Common myeloid progenitor, CD34-positive (primary cell): ENCODE results near the gene KCNIP1.

ENCODE experiments used
- CTCF ChIA-PET: fragments of 350-600 bp; sonication (Branson Sonifier 250); formaldehyde crosslinking; loops from one replicate; lab custom pipeline; 2021; ENCODE audit warnings: antibody characterized with exemption; lab: Charles Lee
- POLR2A ChIA-PET: fragments of 350-600 bp; sonication (Branson Sonifier 250); formaldehyde crosslinking; loops from one replicate; lab custom pipeline; 2021; ENCODE audit warnings: antibody characterized with exemption; lab: Charles Lee
- DNase-seq, 3 donors: peaks; one replicate each; pipeline versions ENCODE4 v3.0.0 to v3.0.0-alpha.2; 2013
- H3K27ac ChIP-seq, 2 experiments: 1 replicate in 1 of 2; 2 replicates in 1 of 2; pipeline ENCODE4 v1.7.0; 2013; ENCODE audit warnings: inconsistent platforms in 2 of 2, low read length in 2 of 2, mild to moderate bottlenecking in 2 of 2, low read depth in 1 of 2, moderate library complexity in 1 of 2; ENCODE audit not compliant: severe bottlenecking in 2 of 2, insufficient read depth in 1 of 2, poor library complexity in 1 of 2
- H3K27me3 ChIP-seq, 5 experiments: replicated peaks in 2 of 5; 1 replicate in 3 of 5; 2 replicates in 2 of 5; pipeline versions ENCODE4 v1.6.1 to v1.7.0; 2013; ENCODE audit warnings: low read length in 4 of 5, mild to moderate bottlenecking in 2 of 5, moderate library complexity in 2 of 5, inconsistent platforms in 1 of 5; ENCODE audit not compliant: insufficient read depth in 5 of 5, control insufficient read depth in 4 of 5
- H3K36me3 ChIP-seq, 4 experiments: 1 replicate in 2 of 4; 2 replicates in 2 of 4; pipeline versions ENCODE4 v1.6.1 to v1.7.0; 2013; ENCODE audit warnings: low read length in 3 of 4, control low read depth in 1 of 4, mild to moderate bottlenecking in 1 of 4; ENCODE audit not compliant: control insufficient read depth in 4 of 4, insufficient read depth in 4 of 4
- H3K4me1 ChIP-seq, 4 experiments: 1 replicate in 3 of 4; 2 replicates in 1 of 4; pipeline versions ENCODE4 v1.6.1 to v1.7.1; 2013; ENCODE audit warnings: low read length in 3 of 4, mild to moderate bottlenecking in 3 of 4, control low read depth in 1 of 4, inconsistent platforms in 1 of 4, moderate library complexity in 1 of 4; ENCODE audit not compliant: control insufficient read depth in 4 of 4, insufficient read depth in 4 of 4; ENCODE audit errors: control extremely low read depth in 1 of 4
- H3K4me3 ChIP-seq, 7 experiments: 1 replicate in 4 of 7; 2 replicates in 3 of 7; pipeline versions ENCODE4 v1.5.1 to v1.7.0; 2013; ENCODE audit warnings: mild to moderate bottlenecking in 7 of 7, low read length in 6 of 7, moderate library complexity in 6 of 7, inconsistent platforms in 2 of 7, low read depth in 2 of 7, control low read depth in 1 of 7; ENCODE audit not compliant: insufficient read depth in 4 of 7, control insufficient read depth in 1 of 7; ENCODE audit errors: extremely low read depth in 1 of 7
- H3K9me3 ChIP-seq, 5 experiments: 1 replicate in 4 of 5; 2 replicates in 1 of 5; pipeline versions ENCODE4 v1.6.1 to v1.7.1; 2013; ENCODE audit warnings: low read length in 4 of 5, mild to moderate bottlenecking in 2 of 5, inconsistent platforms in 1 of 5, low read depth in 1 of 5, moderate library complexity in 1 of 5; ENCODE audit not compliant: control insufficient read depth in 4 of 5, insufficient read depth in 2 of 5; ENCODE audit errors: control extremely low read depth in 1 of 5
- WGBS: methylation state at CpG from one replicate; pipeline ENCODE4 v1.1.5; 2013; ENCODE audit not compliant: insufficient coverage; 5-methylcytosine and 5-hydroxymethylcytosine counted together

Gene KCNIP1

GRCh38 chr5:170589643-170590042 lies 85.8 kb downstream of the KCNIP1 start:
- H3K4me1 ChIP-seq, result no peaks in the 10 kb centered on the region
- 100% methylated on average over 2 of the region's 6 CpGs for WGBS
- H3K36me3 ChIP-seq, result no peaks in the 10 kb centered on the region
- no peaks in the 10 kb centered on the region for H3K27me3 ChIP-seq
- H3K4me3 ChIP-seq, result no peak overlapping the region
- POLR2A ChIA-PET, result no interaction called here
- H3K27ac ChIP-seq, result no peak overlapping the region
- DNase-seq, result no peak
- CTCF ChIA-PET, result no interaction called here
- H3K9me3 ChIP-seq, result no peaks in the 10 kb centered on the region

- Histone ChIP-seq H3K4me3 (no peak overlapping the region), H3K27me3 (no peaks in the 10 kb centered on the region), H3K9me3 (no peaks in the 10 kb centered on the region), H3K4me1 (no peaks in the 10 kb centered on the region), H3K27ac (no peak overlapping the region), H3K36me3 (no peaks in the 10 kb centered on the region)
- ChIA-PET POLR2A (no interaction called here), CTCF (interaction anchor here (2.1 kb wide), 1 partner anchor 16 kb away, joined by 8 read pairs; no protein-coding TSS in a partner anchor)
- DNase-seq, result no peak
- 50% methylated on average over 2 of the region's 3 CpGs for WGBS
Observed at GRCh38 chr5:170590566-170590965, 86.7 kb downstream of the KCNIP1 start.

- 66% methylated on average over 2 of the region's 5 CpGs for WGBS
- CTCF ChIA-PET, result interaction anchor here (2.0 to 2.1 kb wide), 2 partner anchors 12 to 16 kb away, joined by 8 read pairs; no protein-coding TSS in a partner anchor
- POLR2A ChIA-PET, result no interaction called here
Observed at GRCh38 chr5:170591054-170591453, 87.2 kb downstream of the KCNIP1 start.

GRCh38 chr5:170596482-170597044 lies 92.7 kb downstream of the KCNIP1 start:
- Histone ChIP-seq H3K4me1 (peaks cover 0 to 21% (median 8%) of the 10 kb centered on the region in 4 experiments), H3K27ac (no peak overlapping the region)
- CTCF ChIA-PET, result interaction anchor here (1.3 to 5.6 kb wide), 7 partner anchors 8 to 165 kb away, joined by 3 to 37 read pairs (median 4); no protein-coding TSS in a partner anchor

More at GRCh38 chr5:170591054-170591453, 87.2 kb downstream of the KCNIP1 start:
- no peak for DNase-seq
- no peak overlapping the region for H3K4me3 ChIP-seq
- no peaks in the 10 kb centered on the region for H3K36me3 ChIP-seq
- H3K27ac ChIP-seq, result no peak overlapping the region
- H3K4me1 ChIP-seq, result no peaks in the 10 kb centered on the region
- peaks cover 0 to 3% (median 0%) of the 10 kb centered on the region in 5 experiments for H3K27me3 ChIP-seq
- H3K9me3 ChIP-seq, result no peaks in the 10 kb centered on the region

GRCh38 chr5:170597109-170597751 lies 93.4 kb downstream of the KCNIP1 start:
- ChIA-PET CTCF (interaction anchor here (1.1 to 5.6 kb wide), 14 partner anchors 9 to 166 kb away, joined by 3 to 37 read pairs (median 4); no protein-coding TSS in a partner anchor), POLR2A (no interaction called here)
- H3K4me1 ChIP-seq, result peaks cover 0 to 21% (median 8%) of the 10 kb centered on the region in 4 experiments
- peaks cover 0 to 15% (median 0%) of the 10 kb centered on the region in 5 experiments for H3K27me3 ChIP-seq
- H3K36me3 ChIP-seq, result no peaks in the 10 kb centered on the region
- 91% methylated on average over 5 of the region's 9 CpGs for WGBS
- H3K4me3 ChIP-seq, result no peak overlapping the region
- DNase-seq, result no peak
- no peaks in the 10 kb centered on the region for H3K9me3 ChIP-seq
- no peak overlapping the region for H3K27ac ChIP-seq

More at GRCh38 chr5:170596482-170597044, 92.7 kb downstream of the KCNIP1 start:
- Histone ChIP-seq H3K36me3 (no peaks in the 10 kb centered on the region), H3K9me3 (no peaks in the 10 kb centered on the region), H3K27me3 (peaks cover 0 to 15% (median 0%) of the 10 kb centered on the region in 5 experiments), H3K4me3 (no peak overlapping the region)
- DNase-seq, result no peak
- POLR2A ChIA-PET, result no interaction called here
- WGBS, result 97% methylated on average over 3 of the region's 4 CpGs

- CTCF ChIA-PET, result interaction anchor here (0.6 to 5.6 kb wide), 14 partner anchors 9 to 170 kb away, joined by 3 to 39 read pairs (median 3); no protein-coding TSS in a partner anchor
Observed at GRCh38 chr5:170597872-170598271, 94.1 kb downstream of the KCNIP1 start.

GRCh38 chr5:170599756-170600155 lies 95.9 kb downstream of the KCNIP1 start:
- no peaks in the 10 kb centered on the region for H3K36me3 ChIP-seq
- no peaks in the 10 kb centered on the region for H3K9me3 ChIP-seq
- no peak overlapping the region for H3K27ac ChIP-seq
- peaks cover 0 to 26% (median 0%) of the 10 kb centered on the region in 5 experiments for H3K27me3 ChIP-seq
- CTCF ChIA-PET, result interaction anchor here (0.9 to 5.6 kb wide), 9 partner anchors 10 to 165 kb away, joined by 3 to 39 read pairs (median 8); no protein-coding TSS in a partner anchor
- no CpG with 5 or more reads among the region's 2 CpGs for WGBS
- peaks cover 0 to 21% (median 8%) of the 10 kb centered on the region in 4 experiments for H3K4me1 ChIP-seq
- H3K4me3 ChIP-seq, result no peak overlapping the region
- no peak for DNase-seq
- POLR2A ChIA-PET, result no interaction called here

More at GRCh38 chr5:170597872-170598271, 94.1 kb downstream of the KCNIP1 start:
- no peak for DNase-seq
- H3K36me3 ChIP-seq, result no peaks in the 10 kb centered on the region
- H3K27ac ChIP-seq, result no peak overlapping the region
- H3K4me1 ChIP-seq, result peaks cover 0 to 21% (median 8%) of the 10 kb centered on the region in 4 experiments
- H3K4me3 ChIP-seq, result no peak overlapping the region
- POLR2A ChIA-PET, result no interaction called here
- WGBS, result 79% methylated on average over 6 of the region's 8 CpGs
- peaks cover 0 to 17% (median 0%) of the 10 kb centered on the region in 5 experiments for H3K27me3 ChIP-seq
- H3K9me3 ChIP-seq, result no peaks in the 10 kb centered on the region
